IPS DF 4.7 (cell line): ENCODE measurements around the gene PTOV1.
"Not testable (repeated sequence)": the region's sequence is repeated elsewhere in the genome, so short reads cannot be mapped to it uniquely, and the experiment has no call there.

ENCODE experiments used
- DNase-seq: peaks from one replicate; pipeline ENCODE4 v3.0.0-alpha.2; 2013; ENCODE audit warnings: low spot score; ENCODE audit errors: extremely low read depth

PTOV1 gene

DNA sequence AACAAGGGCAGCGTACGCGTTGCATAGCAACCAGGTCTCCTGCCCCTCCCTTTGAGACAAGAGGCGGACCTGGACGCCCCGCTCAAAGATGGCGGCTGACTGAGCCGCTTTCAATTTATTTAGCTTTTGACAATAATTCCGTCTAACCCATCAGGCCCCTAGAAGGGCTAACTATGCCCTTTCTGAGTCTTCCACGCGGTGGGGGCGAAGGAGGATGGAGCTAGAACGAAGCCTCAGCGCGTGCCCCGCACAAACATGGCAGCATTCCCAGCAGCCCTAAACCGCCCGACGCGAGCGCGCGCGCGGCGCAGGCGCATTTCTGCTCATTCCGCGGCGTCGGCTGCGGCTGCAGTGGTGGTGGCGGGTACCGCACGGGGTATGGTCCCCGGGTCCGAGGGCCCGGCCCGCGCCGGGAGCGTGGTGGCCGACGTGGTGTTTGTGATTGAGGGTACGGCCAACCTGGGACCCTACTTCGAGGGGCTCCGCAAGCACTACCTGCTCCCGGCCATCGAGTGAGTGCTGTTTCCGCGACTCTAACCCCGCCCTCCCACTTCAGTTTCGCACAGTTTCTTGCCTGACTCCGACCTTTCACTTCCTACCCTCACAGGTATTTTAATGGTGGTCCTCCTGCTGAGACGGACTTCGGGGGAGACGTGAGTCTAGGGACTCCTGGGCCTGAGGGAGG is 32.9 kb upstream of the PTOV1 start, which contains the start of gene MED25:
TSS of gene MED25 (plus strand) at position 326 of the 685 bp plus-strand sequence. CDS start at position 379, 53 bp downstream.
- no peak for DNase-seq

DNA sequence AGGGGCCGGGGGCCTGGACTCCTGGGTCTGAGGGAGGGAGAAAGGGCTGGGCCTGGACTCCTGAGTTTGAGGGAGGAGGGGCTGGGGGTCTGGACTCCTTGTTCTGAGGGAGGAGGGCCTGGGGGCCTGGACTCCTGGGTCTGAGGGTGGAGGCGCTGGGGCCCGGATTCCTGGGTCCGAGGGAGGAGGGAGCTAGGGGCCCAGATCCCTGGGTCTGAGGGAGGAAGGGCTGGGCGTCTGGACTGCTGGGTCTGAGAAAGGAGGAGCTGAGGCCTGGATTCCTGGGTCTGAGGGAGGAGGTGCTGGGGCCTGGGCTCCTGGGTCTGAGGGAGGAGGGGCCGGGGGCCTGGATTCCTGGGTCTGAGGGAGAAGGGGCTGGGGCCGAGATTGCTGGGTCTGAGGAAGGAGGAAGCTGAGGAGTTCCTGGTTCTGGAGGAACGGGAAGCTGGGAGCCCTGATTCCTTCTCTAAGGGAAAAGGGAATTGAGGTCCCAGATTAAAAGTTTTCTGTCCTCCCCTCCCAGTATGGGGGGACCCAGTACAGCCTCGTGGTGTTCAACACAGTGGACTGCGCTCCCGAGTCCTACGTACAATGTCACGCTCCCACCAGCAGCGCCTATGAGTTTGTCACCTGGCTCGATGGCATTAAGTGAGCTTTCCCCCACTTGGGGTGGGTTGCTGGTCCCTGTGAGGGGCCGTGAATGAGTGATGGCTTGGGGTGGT is 32.1 kb upstream of the PTOV1 start:
- DNase-seq = no peak

DNA sequence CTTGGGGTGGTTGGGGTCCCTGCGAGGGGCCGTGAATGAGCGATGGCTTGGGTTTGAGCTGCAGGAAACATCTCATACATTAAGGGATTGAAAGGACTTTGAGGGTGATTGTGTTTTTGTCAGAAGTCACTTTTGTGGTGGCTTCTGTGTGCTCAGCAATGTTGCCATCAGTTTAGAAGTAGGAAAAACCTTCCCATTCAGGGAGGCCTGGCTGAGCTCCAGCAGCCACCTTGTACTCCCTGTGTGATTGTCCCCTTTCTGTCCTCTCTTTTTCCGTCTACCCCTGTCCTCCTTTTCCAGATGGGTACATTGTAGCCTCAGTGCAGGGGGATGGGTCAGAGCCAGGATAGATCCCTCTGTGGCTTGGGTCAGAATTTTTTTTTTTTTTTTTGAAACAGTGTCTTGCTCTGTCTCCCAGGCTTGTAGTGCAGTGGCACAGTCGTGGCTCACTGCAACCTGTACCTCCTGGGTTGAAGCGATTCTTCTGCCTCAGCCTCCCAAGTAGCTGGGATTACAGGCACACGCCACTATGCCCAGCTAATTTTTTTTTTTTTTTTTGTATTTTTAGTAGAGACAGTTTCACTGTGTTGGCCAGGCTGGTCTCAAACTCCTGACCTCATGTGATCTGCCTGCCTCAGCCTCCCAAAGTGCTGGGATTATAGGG is 31.4 kb upstream of the PTOV1 start:
- not testable (repeated sequence) for DNase-seq

DNA sequence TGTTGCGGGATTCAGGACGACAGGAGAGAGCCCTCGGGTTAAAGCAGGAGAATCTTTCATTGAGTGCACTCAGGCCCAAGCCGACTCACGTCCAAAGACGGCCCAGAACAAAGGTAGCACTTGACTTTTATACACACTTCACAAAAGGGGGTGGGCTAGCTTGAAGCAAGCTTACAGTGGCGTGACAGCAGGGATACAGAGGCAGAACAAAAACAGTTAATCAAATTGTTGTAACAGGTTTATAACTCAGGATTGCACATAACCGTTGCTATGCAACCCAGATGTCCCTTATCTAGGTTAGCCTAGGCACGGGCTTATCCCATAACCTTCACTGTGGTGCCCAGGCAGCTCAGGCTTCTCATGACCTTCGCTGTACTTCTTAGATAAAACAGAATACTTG is 30.8 kb upstream of the PTOV1 start:
- no peak for DNase-seq

DNA sequence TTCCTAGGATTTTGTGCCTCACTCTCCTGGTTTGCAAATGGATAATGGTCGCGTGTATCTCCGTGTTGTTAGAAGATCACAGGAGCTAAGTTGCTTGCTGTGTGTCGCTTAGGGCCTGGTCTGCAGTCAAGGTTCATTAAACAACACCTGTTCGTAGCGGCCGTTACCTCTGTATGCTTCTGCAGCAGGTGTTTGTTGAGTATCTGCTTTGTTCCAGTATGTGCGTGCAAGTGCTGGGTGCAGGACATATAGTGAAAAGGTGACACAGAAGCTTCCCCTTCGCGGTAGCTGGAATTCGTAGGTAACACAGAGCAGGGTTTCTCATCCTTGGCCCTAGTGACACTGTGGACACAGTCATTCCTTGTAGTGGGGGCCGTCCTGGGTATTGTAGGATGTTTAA is 27.5 kb upstream of the PTOV1 start:
- no peak for DNase-seq

DNA sequence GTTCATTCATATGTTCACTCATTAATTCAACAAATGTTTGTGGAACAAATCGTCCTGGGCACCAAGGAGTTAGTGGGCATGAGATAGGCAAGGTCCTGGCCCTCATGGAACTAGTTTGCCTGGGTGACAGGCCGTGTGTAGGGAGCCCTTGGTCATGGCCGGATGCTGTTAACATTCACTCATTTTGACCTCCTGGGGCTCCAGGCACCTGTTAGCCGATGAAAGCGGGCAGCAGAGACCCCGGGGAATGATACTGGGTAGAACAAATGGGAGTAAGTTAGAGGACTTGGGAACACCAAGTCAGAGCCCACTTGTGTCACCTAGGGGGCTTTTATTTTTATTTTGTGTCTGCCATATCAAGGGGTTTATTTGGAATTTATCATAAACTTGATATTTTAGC is 26.3 kb upstream of the PTOV1 start:
- no peak for DNase-seq

DNA sequence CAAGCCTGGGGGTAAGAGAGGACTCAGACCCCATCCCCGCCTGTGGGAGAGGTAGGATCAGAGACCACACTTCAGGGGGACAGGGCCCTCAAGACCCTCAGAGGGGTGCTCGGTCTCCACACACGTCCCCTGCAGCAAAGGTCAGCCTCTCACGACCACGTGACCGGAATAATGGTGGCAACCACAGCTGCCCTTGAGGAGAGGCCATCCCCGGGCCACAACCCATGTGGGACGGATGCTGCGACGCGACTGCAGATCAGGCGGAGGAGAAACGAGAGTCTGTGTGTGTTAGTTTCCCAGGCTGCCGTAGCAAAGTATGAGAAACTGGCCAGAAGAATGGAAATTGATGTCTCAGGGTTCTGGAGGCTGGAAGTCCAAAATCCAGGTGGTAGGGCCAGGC is 23.9 kb upstream of the PTOV1 start:
- DNase-seq = no peak

DNA sequence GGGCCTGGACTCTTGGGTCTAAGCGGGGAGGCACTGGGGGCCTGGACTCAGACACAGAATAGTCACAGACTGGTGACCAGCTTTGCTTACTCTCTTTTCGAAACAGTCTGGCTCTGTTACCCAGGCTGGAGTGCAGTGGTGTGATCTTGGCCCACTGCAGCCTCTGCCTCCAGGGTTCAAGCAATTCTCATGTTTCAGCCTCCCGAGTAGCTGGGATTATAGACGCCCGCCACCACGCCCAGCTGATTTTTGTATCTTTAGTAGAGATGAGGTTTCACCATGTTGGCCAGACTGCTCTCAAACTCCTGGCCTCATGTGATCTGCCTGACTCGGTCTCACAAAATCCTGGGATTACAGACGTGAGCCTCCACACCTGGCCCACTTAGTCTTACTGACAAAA is 21.8 kb upstream of the PTOV1 start:
- DNase-seq = no peak

DNA sequence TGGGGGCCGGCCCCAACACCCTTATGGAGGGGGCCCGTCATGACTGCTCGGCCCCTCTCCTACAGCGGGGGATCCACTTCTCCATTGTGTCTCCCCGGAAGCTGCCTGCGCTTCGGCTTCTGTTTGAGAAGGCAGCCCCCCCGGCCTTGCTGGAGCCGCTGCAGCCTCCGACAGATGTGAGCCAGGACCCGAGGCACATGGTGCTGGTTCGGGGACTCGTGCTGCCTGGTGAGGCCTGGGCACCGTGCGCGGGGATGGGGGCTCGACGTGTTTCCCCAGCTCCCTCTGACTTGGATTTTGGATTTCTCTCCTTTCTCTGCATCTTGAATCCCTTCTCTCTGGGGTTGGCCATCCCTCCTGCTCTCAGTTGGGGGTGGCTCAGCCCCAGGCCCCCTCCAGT is 21.2 kb upstream of the PTOV1 start:
- no peak for DNase-seq

DNA sequence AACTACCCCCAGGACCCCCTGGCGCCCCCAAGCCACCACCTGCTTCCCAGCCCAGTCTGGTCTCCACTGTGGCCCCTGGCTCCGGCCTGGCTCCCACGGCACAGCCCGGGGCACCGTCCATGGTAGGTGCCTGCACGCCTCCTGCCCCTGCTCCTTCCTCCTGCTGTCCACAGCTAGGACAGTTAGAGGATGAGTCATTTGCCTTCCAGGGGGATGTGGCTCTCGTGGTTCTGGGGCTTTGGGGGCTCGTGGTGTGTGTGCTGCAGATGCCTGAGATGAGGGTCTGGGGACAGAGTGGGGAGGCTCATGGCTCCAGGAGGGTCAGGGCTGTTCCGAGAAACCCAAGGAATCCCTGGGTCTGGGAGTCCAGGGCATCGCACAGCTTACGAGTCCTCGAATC is 20.2 kb upstream of the PTOV1 start:
- DNase-seq = no peak

DNA sequence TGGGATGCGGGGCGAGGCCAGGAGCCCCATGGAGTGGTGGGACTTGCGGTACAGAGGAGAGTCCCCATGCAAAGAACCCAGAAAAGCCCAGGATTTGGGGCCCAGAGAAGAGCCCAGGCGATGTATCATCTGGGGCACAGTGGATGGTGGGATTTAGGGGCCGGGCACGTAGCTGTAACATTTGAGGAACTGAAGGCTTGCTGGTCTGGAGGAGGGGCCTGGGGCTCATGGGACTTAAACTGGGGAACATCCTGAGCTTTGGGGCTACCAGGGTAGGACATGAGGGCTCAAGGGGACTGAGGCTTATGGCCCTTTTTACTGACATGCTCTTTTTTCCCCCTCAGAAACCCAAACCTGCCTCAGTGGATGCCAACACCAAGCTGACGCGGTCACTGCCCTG is 19.4 kb upstream of the PTOV1 start:
- DNase-seq = no peak

DNA sequence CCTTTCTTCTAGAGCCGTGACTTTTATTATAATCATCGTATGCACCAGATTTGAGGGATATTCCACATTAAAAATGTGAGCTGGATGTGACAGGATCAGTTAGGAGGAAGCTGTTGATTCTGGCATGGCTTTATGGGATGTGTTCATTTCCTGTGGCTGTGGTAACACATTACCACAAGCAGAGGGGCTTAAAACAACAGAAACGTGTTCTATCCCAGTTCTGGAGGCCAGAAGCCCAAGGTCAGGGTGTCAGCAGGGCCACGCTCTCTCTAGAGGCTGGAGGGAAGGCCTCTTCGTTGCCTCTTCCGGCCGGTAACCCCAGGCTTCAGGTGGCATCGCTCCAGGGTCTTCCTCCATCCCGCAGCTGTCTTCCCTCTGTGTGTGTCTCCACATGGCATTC is 18.4 kb upstream of the PTOV1 start:
- no peak for DNase-seq

DNA sequence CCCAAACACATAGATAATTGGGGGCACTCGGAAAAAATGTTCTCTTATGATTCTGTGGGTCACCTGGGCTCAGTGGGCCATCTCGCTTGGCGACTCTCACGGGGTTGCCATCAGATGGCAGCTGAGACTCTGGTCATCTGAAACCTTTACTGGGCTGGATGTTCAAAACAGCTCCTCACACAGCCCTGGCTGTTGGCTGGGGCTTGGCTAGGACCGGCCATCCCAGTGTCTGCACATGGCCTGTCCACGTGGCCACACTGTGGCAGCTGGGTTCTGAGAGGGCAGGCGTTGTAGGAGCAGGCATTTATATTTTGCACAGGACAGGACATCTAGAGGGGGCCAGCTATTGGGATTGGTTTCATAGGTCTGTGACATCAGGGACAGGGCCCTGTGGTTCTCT is 17.4 kb upstream of the PTOV1 start:
- DNase-seq = no peak

DNA sequence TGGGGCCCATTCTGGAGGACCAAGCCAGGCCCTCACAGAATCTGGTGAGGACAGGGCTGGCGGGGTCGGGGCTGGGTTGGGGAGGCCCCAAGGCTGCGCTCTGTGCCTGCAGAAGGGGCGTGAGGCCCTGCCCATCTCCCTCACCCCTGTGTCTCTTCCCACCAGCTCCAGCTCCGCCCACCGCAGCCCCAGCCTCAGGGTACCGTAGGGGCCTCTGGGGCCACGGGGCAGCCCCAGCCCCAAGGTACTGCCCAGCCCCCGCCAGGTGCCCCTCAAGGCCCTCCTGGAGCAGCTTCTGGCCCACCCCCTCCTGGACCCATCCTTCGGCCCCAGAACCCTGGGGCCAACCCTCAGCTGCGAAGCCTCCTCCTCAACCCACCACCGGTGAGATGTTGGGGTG is 15.4 kb upstream of the PTOV1 start:
- no peak for DNase-seq

DNA sequence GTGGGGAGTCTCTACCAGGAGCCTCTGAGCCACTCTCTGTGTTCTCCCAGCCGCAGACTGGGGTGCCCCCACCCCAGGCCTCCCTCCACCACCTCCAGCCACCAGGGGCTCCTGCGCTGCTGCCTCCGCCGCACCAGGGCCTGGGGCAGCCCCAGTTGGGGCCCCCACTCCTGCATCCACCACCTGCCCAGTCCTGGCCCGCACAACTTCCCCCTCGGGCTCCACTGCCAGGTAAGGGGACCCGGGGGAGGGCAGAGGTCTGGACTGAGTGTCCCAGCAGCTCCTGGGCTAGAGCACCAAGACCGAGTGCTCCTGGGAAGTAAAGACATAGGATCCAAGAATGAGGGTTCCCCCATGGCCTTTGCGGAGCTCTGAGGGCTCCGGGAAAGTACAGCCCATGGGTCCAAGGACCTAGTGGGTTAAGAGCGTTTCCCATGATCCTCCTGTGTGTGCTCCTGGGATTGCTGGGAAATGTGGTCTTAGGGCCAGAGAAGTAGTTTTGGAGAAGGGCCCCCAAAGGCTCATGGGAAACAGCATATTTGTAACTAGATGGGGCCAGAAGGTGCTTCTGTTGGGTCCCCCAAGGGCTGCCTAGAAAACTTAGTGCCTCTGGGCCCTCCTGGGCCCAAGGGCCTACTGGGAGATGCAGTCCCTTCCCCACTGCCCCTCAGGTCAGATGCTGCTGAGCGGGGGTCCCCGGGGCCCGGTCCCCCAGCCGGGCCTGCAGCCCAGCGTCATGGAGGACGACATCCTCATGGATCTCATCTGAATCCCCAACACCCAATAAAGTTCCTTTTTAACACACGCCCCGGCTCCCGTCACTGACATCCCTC is 14.6 kb upstream of the PTOV1 start:
- DNase-seq = no peak

DNA sequence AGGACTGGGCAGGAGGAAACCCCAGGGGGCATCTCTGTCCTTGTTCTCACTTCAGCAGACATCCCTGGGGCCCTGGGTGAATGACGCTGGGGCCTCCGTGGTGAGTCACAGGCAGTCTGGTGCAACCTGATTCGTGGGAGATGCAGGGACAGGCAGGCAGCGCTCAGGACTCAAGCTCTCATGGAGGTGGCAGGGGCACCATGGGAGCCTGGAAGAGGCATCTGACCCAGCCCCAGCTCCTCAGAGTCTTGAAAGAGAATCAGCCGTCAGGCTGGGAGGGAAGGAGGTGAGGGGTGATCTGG is 14.0 kb upstream of the PTOV1 start:
- DNase-seq = no peak

DNA sequence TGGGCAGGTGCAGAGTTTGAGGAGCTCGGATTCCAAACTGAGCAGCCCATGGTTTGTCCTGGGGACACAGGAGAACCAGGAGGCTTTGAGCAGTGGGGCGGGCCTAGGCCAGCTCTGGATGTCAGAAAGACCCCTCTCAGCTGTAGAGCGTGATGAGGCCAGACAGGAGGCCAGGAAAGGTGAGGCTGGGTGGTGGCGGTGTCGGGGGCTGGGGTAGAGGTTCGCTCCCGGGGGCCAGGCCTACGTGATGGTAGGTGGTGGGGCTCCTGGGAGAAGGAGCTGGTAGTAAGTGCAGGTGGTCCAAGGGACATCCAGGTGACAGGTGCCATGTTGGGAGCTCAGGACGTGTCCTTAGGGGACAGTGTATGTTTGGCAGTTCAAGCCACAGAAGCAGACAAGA is 13.5 kb upstream of the PTOV1 start:
- DNase-seq = no peak

DNA sequence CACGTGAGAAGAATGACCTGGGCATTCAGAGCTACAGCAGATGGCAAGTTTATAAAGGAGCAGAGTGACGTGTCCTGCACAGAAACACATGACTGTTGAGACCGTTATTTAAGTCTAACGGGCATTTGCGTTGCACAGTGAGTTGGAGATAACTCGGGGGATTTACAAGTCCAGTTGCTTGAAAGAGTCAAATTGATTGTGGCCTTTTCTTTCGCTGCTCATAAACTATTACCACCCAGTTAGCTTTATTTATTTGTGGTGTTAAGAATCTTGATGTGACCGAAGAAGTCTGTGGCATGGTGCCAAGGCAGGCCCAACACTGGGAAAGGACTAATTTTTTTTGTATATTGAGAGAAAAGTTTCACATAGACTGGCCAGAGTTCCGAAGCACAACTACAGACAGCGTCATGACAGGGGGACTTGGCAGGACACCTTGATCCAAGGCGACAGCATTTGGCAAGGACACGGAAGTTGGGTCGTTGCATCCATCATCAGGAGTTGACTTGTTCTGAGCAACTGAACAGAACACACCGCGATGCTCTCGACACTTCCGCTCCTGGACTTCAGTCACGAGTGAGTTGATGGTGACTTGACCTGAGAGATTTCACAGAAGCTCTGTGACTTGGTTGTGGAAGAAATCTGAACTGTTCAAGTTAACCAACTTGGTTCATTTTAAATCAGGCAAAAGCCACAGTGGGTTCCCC is 11.9 kb upstream of the PTOV1 start:
- DNase-seq = no peak

DNA sequence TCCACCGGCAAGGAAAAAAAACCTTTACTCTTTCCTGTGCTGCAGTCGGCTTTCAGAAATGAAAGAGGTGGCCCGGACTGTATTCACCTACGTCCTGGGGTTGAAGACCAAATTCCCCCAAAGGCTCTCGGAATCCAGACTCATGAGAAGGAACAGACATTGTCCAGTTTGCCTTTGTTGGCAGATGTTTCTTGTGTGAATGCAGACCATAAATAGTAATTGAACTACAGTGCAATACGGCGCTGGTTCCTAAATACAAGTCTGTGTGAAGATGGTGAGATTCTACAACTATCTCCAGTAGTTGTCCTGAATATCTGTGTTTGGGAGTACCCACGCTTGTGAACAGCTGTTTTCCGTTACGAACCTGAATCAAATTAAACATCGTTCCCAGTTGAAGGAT is 11.2 kb upstream of the PTOV1 start:
- no peak for DNase-seq

DNA sequence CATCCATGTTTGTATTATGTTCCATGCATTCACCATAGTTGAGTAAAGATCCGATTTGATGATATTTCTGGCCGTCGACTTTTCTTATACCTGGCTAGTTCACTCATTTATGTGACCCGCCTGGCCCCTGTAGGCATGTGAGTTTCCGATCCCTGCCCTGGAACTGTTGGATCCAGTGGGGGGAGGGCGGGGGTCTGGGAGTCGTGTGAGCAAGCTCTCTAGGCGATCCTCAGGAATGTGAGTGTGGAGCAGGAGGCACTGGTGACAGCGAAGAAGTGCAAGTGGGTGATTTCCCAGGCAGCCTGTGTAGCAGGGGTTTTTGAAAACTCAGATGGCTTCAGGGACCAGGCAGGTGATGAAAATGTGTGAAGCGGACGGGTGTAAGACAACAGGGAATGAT is 10.6 kb upstream of the PTOV1 start:
- DNase-seq = no peak

DNA sequence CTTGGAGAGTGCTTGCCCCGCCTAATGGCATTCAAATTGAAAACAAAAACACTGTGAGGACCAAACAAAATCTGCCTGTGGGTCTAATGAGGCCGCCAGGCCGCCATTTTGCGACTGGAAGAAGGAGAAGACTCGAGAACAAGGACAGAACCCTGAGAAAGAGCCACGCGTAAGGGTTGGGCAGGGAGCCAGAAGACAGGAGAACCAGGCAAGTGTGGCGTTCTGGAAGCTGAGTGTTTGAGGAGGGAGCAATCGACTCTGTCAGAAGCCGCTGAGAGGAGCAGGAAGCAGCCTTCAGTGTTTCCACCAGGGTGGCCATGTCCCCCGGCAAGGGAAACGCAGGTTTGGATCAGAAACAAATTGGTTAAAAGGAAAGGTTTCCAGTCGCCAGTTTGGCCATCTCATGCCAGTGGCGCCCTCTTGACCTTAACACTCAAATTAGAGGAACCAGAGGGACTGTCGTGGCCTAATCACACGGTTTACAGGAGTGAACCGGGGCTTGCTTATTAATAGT is 10.2 kb upstream of the PTOV1 start:
- DNase-seq = no peak
